Measurements from ENCODE around the gene SRRM1.

DNA sequence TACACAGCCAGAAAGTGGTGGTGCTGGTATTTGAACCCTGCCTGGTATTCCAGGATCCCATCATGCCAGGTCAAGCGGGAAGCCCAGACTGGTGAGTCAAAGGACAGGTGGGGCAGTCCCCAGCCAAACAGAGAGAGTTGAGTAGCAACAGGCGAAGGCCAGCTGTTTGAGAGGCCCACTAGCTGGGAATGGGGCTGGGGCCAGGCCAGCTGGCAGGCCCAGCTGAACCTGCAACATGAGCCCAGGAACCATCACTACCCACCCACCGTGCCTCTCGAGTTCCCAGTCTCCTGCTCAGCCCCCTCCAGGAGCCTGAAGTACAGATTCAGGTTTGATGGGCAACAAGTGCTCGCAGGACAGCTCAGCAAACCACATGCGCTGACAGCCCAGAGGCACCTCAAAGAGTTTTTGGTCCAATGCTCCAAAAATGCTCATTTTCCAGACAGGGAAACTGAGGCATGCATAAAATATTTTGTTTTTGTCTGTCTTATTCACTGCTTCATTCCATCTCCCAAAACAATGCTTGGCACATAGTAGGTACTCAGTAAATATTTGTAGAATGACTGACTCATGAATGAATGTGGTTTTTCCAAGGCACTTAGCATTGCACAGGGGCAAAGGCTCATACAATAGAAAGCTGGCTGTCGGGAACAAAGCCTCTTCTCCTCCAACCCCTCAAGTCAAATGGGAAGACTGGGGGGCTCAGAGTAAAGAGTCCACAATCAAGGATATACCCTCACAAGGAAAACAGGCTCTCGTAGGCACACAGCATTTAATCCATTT is 59.6 kb downstream of the SRRM1 start:
- TF ChIP-seq CTCF (IDR thresholded peaks at IDR 0.05), result no peak
- TF ChIP-seq, protein P1, sequence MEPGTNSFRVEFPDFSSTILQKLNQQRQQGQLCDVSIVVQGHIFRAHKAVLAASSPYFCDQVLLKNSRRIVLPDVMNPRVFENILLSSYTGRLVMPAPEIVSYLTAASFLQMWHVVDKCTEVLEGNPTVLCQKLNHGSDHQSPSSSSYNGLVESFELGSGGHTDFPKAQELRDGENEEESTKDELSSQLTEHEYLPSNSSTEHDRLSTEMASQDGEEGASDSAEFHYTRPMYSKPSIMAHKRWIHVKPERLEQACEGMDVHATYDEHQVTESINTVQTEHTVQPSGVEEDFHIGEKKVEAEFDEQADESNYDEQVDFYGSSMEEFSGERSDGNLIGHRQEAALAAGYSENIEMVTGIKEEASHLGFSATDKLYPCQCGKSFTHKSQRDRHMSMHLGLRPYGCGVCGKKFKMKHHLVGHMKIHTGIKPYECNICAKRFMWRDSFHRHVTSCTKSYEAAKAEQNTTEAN (CRISPR knock-in tag; IDR thresholded peaks at IDR 0.05), result no peak
- no peak for TF ChIP-seq ESRRA (CRISPR knock-in tag; IDR thresholded peaks at IDR 0.05; ENCODE audit: borderline replicate concordance)
- TF ChIP-seq, protein P2, sequence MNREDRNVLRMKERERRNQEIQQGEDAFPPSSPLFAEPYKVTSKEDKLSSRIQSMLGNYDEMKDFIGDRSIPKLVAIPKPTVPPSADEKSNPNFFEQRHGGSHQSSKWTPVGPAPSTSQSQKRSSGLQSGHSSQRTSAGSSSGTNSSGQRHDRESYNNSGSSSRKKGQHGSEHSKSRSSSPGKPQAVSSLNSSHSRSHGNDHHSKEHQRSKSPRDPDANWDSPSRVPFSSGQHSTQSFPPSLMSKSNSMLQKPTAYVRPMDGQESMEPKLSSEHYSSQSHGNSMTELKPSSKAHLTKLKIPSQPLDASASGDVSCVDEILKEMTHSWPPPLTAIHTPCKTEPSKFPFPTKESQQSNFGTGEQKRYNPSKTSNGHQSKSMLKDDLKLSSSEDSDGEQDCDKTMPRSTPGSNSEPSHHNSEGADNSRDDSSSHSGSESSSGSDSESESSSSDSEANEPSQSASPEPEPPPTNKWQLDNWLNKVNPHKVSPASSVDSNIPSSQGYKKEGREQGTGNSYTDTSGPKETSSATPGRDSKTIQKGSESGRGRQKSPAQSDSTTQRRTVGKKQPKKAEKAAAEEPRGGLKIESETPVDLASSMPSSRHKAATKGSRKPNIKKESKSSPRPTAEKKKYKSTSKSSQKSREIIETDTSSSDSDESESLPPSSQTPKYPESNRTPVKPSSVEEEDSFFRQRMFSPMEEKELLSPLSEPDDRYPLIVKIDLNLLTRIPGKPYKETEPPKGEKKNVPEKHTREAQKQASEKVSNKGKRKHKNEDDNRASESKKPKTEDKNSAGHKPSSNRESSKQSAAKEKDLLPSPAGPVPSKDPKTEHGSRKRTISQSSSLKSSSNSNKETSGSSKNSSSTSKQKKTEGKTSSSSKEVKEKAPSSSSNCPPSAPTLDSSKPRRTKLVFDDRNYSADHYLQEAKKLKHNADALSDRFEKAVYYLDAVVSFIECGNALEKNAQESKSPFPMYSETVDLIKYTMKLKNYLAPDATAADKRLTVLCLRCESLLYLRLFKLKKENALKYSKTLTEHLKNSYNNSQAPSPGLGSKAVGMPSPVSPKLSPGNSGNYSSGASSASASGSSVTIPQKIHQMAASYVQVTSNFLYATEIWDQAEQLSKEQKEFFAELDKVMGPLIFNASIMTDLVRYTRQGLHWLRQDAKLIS (CRISPR knock-in tag; IDR thresholded peaks at IDR 0.05; ENCODE audit: borderline replicate concordance), result no peak
- no peak for TF ChIP-seq CREM (CRISPR knock-in tag; IDR thresholded peaks at IDR 0.05)
- TF ChIP-seq E2F4 (CRISPR knock-in tag; IDR thresholded peaks at IDR 0.05; ENCODE audit: borderline replicate concordance, low read depth), result no peak
- no peak for TF ChIP-seq JUN (CRISPR knock-in tag; IDR thresholded peaks at IDR 0.05)
- no peak for TF ChIP-seq ZNF232 (CRISPR knock-in tag; IDR thresholded peaks at IDR 0.05)
- no peak for TF ChIP-seq NR2C2 (CRISPR knock-in tag; IDR thresholded peaks at IDR 0.05)
- no peak for TF ChIP-seq SP1 (CRISPR knock-in tag; conservative IDR thresholded peaks at IDR 0.05)

Data from WTC11 (cell line).